GM21529 (cell line): ENCODE data around the gene DCHS2.
"Not testable (repeated sequence)": the region's sequence is repeated elsewhere in the genome, so short reads cannot be mapped to it uniquely, and the experiment has no call there.

Experiments
- ATAC-seq: cut with Tn5 transposase; IDR thresholded peaks from one replicate; pipeline ENCODE4 v1.9.1; 2021; ENCODE audit not compliant: unreplicated experiment

The DCHS2 gene

DNA sequence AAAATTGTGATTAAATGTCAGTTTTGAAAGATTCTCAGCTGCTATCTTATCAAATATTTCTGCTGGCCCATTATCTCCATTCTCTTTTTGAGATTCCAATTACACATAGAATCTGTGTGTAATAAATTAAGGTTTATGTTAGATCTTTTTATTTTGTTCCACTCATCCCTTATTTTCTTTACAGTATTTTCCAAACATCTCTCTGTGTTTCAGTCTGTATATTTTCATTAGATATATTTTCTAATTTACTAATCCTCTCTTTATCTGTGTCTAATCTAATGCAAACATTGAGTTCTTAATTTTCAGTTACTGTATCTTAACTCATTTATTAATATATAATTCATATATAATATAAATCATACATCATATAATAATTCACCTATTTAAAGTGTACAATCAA lies 268.7 kb downstream of the DCHS2 start:
- ATAC-seq, result no peak

GRCh38 chr4:154218051-154218450 lies 273.5 kb downstream of the DCHS2 start:
- no peak for ATAC-seq

DNA sequence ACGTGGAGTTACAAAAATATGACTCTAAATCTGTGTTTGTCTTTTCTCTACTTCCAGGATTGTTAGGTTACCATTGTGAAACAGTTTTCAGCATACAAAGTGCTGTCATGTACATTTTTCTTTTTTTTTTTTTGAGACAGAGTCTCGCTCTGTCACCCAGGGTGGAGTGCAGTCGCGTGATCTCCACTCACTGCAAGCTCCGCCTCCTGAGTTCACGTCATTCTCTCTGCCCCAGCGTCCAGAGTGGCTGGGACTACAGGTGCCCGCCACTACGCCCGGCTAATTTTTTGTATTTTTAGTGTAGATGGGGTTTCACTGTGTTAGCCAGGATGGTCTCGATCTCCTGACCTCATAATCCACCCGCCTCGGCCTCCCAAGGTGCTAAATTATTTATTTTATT lies 274.2 kb downstream of the DCHS2 start:
- ATAC-seq, result not testable (repeated sequence)

DNA sequence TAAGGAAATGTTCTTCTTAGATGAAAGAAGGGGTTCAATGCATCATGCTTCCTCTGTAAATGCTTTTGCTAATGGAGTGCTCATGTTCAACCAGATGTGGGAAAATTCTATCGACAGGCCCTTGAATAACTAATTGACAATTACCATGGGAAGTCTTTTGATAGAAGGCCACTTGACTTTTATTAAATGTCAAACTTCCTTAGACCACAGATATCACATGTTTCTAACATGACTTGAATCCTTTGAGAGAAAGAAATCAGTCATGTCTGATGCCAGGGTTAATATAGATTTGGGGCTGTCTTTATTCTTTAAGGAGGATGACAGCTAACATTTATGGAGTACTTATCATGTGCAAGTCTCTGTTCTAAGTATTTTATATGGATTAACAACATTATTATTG lies 280.1 kb downstream of the DCHS2 start:
- no peak for ATAC-seq

GRCh38 chr4:154208424-154208823 lies 283.2 kb downstream of the DCHS2 start:
- ATAC-seq, result no peak

DNA sequence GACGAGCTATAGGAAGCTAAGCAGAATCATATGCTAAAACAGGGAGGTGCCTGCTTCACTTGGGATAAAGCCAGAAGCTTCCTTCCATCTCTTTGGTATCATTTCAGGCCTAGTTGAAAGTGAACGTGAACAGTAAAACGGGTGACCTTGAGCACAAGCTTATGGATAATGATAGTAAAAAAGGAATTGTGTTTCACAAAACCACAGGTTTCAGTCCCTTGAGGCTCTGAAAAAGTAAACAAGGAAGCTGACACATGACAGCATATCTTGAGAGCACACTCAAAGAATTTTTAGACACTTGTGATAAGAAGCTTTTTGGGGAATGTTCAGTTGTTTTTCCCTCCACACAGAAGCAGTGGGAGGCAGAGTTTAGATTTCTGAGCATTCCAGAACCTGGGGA lies 286.1 kb downstream of the DCHS2 start:
- ATAC-seq, result no peak

DNA sequence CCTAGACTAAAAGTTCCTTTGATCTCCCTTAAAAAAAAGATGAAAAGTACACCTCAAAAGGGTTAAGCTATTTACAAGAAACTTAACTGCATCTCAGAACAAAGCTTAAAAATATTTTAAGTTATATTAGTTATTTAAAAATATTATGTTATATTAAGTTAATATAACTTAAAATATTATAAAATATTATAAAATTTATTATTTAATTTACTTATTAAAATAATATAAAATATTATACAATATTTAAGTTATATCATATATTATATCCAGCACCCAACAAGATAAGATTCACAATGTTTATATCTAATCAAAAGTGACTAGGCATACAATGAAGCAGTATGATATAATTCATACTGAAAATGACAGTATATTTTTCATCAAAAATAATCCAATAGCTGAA lies 296.9 kb downstream of the DCHS2 start:
- no peak for ATAC-seq

GRCh38 chr4:154192585-154192984 lies 299.0 kb downstream of the DCHS2 start:
- ATAC-seq, result no peak

DNA sequence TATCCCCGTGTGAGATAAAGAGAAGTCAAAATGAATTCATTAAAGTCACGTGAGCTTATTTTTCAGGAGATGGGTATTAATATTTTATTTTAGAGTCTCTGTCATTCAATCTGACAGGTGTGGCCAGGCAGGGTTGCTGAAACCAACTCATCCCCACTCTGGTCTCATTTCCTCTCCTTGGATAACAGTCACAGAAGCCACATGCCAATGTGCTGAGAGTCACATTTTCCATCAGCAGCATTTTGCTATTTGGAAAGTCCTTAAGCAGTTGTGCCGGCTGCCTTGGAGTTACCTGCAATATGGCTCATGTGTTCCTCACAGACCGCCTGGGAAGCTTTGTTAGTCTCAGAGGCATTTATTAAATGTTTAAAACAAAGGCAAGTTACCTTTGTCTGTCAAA lies 302.3 kb downstream of the DCHS2 start:
- no peak for ATAC-seq

- ATAC-seq, result no peak
Measured at GRCh38 chr4:154186888-154187287, 304.7 kb downstream of the DCHS2 start.

GRCh38 chr4:154186035-154186434 lies 305.6 kb downstream of the DCHS2 start:
- ATAC-seq, result no peak

GRCh38 chr4:154184238-154184637 lies 307.4 kb downstream of the DCHS2 start:
- no peak for ATAC-seq

DNA sequence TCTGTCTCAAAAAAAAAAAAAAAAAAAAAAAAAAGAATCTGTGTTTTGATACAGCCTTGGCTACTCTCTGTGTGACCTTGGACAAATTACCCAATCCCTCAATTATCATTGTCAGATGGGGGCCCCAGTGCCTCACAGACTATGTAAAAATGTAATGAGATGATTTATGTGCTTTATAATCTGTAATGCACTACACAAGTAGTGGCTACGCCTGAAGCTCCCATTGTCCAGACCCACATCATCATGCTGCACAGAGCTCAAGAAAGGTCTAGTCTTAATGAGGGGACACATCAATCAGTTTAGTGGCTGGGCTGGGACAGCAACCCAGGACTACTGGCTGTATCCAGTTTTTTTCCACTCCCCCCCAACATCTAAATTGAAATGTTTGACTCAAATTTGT lies 308.3 kb downstream of the DCHS2 start:
- ATAC-seq, result no peak
